SK-N-SH (cell line): Measurements from ENCODE around the gene IAH1.

ENCODE experiments used
- CTCF ChIP-seq: fragments of 200-600 bp; sonication (generic); IDR thresholded peaks from 2 replicates; pipeline ENCODE4 v1.6.1; 2017; ENCODE audit warnings: antibody characterized with exemption, mild to moderate bottlenecking, moderate library complexity
- EP300 ChIP-seq, 2 experiments: IDR thresholded peaks; 2 replicates each; pipeline versions ENCODE4 v1.4.0 to v1.6.1; 2012; ENCODE audit warnings: borderline replicate concordance in 1 of 2, low read depth in 1 of 2, low read length in 1 of 2
- EZH2phosphoT487 ChIP-seq: fragments of 200-600 bp; sonication (generic); IDR thresholded peaks from 2 replicates; pipeline ENCODE4 v1.6.1; 2017; ENCODE audit warnings: low read depth, mixed run types, mild to moderate bottlenecking, antibody characterized with exemption, moderate library complexity, borderline replicate concordance
- FOXM1 ChIP-seq: IDR thresholded peaks from 2 replicates; pipeline ENCODE4 v1.4.0; 2012; ENCODE audit warnings: low read depth, mild to moderate bottlenecking
- MAX ChIP-seq: IDR thresholded peaks from 2 replicates; pipeline ENCODE4 v1.4.0; 2012; ENCODE audit warnings: low read depth
- MXI1 ChIP-seq: IDR thresholded peaks from 2 replicates; pipeline ENCODE4 v1.6.1; 2012; ENCODE audit warnings: mild to moderate bottlenecking, low read depth, low read length, improper control_type of control experiment
- POLR2AphosphoS5 ChIP-seq: IDR thresholded peaks from 2 replicates; pipeline ENCODE4 v1.6.1; 2012; ENCODE audit warnings: low read depth, low read length
- REST ChIP-seq: IDR thresholded peaks from 2 replicates; pipeline ENCODE4 v1.6.1; 2012; ENCODE audit warnings: mild to moderate bottlenecking, low read depth, low read length, moderate library complexity
- RFX5 ChIP-seq: IDR thresholded peaks from 2 replicates; pipeline ENCODE4 v1.6.1; 2012; ENCODE audit warnings: mild to moderate bottlenecking, improper control_type of control experiment, low read length
- SMC3 ChIP-seq: IDR thresholded peaks from 2 replicates; pipeline ENCODE4 v1.6.1; 2012; ENCODE audit warnings: low read depth, low read length, improper control_type of control experiment
- TAF1 ChIP-seq: IDR thresholded peaks from 2 replicates; pipeline ENCODE4 v1.6.1; 2012; ENCODE audit warnings: low read depth, mild to moderate bottlenecking, low read length, moderate library complexity, borderline replicate concordance
- YY1 ChIP-seq: IDR thresholded peaks from 2 replicates; pipeline ENCODE4 v1.4.0; 2012; ENCODE audit warnings: low read depth, mild to moderate bottlenecking
- ZBTB33 ChIP-seq: IDR thresholded peaks from 2 replicates; pipeline ENCODE4 v1.4.0; 2012; ENCODE audit warnings: low read depth, borderline replicate concordance

- TF ChIP-seq RFX5 (no peak), EZH2phosphoT487 (no peak), CTCF (no peak), YY1 (no peak), FOXM1 (no peak), MAX (no peak), REST (no peak), EP300 (IDR thresholded peaks at IDR 0.05; ENCODE audit: borderline replicate concordance in 1 of 2, low read depth in 1 of 2, low read length in 1 of 2) (no peak), SMC3 (no peak), POLR2AphosphoS5 (no peak), ZBTB33 (no peak), TAF1 (no peak), MXI1 (no peak)
Measured at GRCh38 chr2:9538000-9538507, 63.7 kb downstream of the IAH1 start.
